Measurements from ENCODE around the gene SENP2. TPM values are rescaled to one million over a fixed set of nuclear protein-coding genes. Genes with fewer than 3 reads are reported as not detected.

The SENP2 gene
- total and polyA plus RNA-seq, 10 of the 15 experiments (the other 5 are each of a cell fraction or from before 2014, with no cell fraction given): 9.0 to 42.7 (median 25.1) TPM

DNA sequence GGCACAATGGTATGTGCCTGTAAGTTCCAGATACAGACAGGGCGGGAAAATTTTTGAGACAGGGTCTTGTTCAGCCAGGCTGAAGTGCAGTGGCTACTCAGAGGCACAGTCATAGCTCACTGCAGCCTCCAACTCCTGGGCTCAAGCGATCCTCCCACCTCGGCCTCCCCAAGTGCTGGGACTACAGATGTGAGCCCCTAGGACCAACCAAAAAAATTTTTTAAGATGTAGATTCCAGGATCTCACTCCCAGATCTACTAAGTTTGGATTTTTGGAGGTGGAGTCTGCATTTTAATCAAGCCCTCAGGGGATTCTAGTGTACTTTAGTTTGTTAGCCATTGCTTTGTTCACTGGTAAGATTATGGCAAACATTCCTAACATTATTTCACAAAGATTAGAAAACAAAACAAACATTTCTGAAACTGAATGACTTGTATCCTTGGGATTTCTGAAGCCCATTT is 36.4 kb upstream of the SENP2 start:
- Histone ChIP-seq H3K27ac (ENCODE audit: control insufficient read depth, insufficient read depth) (peak overlapping the region; percentile 53; the same call in 1 of the 2 replicates), H3K27me3 (replicated peaks in 1 of 2; ENCODE audit: control insufficient read depth in 2 of 2, insufficient read depth in 2 of 2, low read length in 1 of 2) (no peaks in the 10 kb centered on the region), H3K4me3 (no peak overlapping the region), H3K9me3 (replicated peaks; ENCODE audit: control insufficient read depth, insufficient read depth, low read length) (no peaks in the 10 kb centered on the region; the same call in 2 of the 3 replicates), H2AFZ (ENCODE audit: control insufficient read depth, low read depth, low read length) (no peak overlapping the region), H3K9ac (ENCODE audit: control insufficient read depth, insufficient read depth, low read length) (no peak overlapping the region), H3K79me2 (ENCODE audit: control insufficient read depth, insufficient read depth, low read length) (peaks cover 30% of the 10 kb centered on the region), H4K20me1 (ENCODE audit: control insufficient read depth, insufficient read depth) (no peaks in the 10 kb centered on the region), H3K4me1 (ENCODE audit: control insufficient read depth, insufficient read depth, low read length) (peaks cover 26% of the 10 kb centered on the region), H3K4me2 (ENCODE audit: control insufficient read depth, insufficient read depth) (peak overlapping the region; percentile 51), H3K36me3 (ENCODE audit: control insufficient read depth in 2 of 2, insufficient read depth in 2 of 2, low read length in 1 of 2) (no peaks in the 10 kb centered on the region)
- ATAC-seq (0 out of 3 replicates have a peak, but pooled peaks have one; percentile 1), DNase-seq (ENCODE audit: low read depth, low spot score) (no peak), FAIRE-seq (no peak)
- BruUV-seq (replicated peaks): no TSS peak
- TF ChIP-seq RB1 (IDR thresholded peaks at IDR 0.05; ENCODE audit: borderline replicate concordance) (no peak), ZNF217 (IDR thresholded peaks at IDR 0.05) (0 out of 2 replicates have a peak, but pooled peaks have one; percentile 58)
- ChIA-PET CTCF (interaction anchor here (1.6 to 5.2 kb wide), 2 partner anchors 8 to 12 kb away, joined by 4 to 36 read pairs; no protein-coding TSS in a partner anchor), RAD21 (ENCODE audit: unreplicated experiment) (interaction anchor here (1.4 kb wide), 1 partner anchor 9 kb away, joined by 3 read pairs; no protein-coding TSS in a partner anchor), SMC1A (ENCODE audit: uncharacterized antibody, unreplicated experiment) (no interaction called here), POLR2A (interaction anchor here (1.0 kb wide), 1 partner anchor 9 kb away, joined by 4 read pairs; no protein-coding TSS in a partner anchor)
- in situ Hi-C loops (cut with MboI): no loop called here
- WGBS (ENCODE audit: insufficient coverage, insufficient replicate concordance, low lambda C conversion rate, missing lambda C conversion rate): 92% methylated on average over 3 of the region's 3 CpGs
- intact Hi-C loops (cut with micrococcal nuclease; ENCODE audit: unreplicated experiment): loop anchor here (5.0 kb wide), 1 partner anchor 187 kb away; the partner anchor contains the start of gene MAP3K13

DNA sequence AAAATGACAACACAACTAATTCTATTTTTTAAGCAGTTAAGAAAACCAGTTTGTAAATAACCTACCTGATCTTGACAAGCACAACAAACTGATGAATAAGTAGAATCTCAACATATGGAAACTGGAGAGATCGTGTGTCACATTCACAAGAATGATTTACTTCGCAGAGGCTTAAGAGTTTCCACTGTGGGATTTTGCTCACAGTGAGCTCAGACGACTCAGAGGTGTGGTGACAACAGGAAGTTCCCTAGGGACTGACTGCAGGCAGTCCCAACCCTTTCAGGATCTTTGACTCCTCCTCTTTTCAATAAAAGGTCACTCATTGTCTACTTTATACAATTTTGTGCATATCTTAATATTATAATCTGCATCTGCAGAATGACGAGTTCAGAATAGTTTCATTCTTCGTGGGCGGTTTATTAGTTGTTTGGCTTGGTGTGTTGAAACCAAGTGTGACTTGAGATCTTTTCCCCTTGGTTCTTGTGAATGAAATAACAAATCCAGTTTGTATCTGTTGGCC is 33.7 kb upstream of the SENP2 start, which contains the start of gene LIPH:
Gene LIPH (minus strand): TSS at position 231 of the 520 bp plus-strand sequence. CDS start 117 bp downstream, at position 114.
- peak; percentile 61 for DNase-seq (ENCODE audit: low read depth, low spot score)
- peak; percentile 81 for ATAC-seq
- Histone ChIP-seq H3K9me3 (replicated peaks; ENCODE audit: control insufficient read depth, insufficient read depth, low read length) (no peaks in the 10 kb centered on the region; the same call in 2 of the 3 replicates), H3K4me2 (ENCODE audit: control insufficient read depth, insufficient read depth) (peak within 1 kb of the TSS; percentile 36), H4K20me1 (ENCODE audit: control insufficient read depth, insufficient read depth) (no peaks in the 10 kb centered on the region), H3K36me3 (ENCODE audit: control insufficient read depth in 2 of 2, insufficient read depth in 2 of 2, low read length in 1 of 2) (no peaks in the 10 kb centered on the region), H3K4me3 (peak within 1 kb of the TSS; percentile 65), H3K9ac (ENCODE audit: control insufficient read depth, insufficient read depth, low read length) (peak within 1 kb of the TSS; percentile 55), H3K27me3 (replicated peaks in 1 of 2; ENCODE audit: control insufficient read depth in 2 of 2, insufficient read depth in 2 of 2, low read length in 1 of 2) (no peaks in the 10 kb centered on the region), H3K79me2 (ENCODE audit: control insufficient read depth, insufficient read depth, low read length) (peaks cover 30% of the 10 kb centered on the region), H3K4me1 (ENCODE audit: control insufficient read depth, insufficient read depth, low read length) (peaks cover 17% of the 10 kb centered on the region), H3K27ac (ENCODE audit: control insufficient read depth, insufficient read depth) (peak within 1 kb of the TSS; percentile 68), H2AFZ (ENCODE audit: control insufficient read depth, low read depth, low read length) (peak within 1 kb of the TSS; percentile 70)
- peak; percentile 93 for FAIRE-seq
- ChIA-PET SMC1A (ENCODE audit: uncharacterized antibody, unreplicated experiment) (interaction anchor here (0.8 to 1.8 kb wide), 4 partner anchors 21 to 121 kb away, joined by 3 to 6 read pairs (median 3); no protein-coding TSS in a partner anchor), POLR2A (interaction anchor here (0.8 to 1.4 kb wide), 2 partner anchors 34 to 53 kb away, joined by 3 to 17 read pairs; partner anchors contain the start of genes SENP2 and TMEM41A), CTCF (interaction anchor here (1.2 to 3.2 kb wide), 3 partner anchors 20 to 188 kb away, joined by 3 to 11 read pairs (median 5); no protein-coding TSS in a partner anchor), RAD21 (ENCODE audit: unreplicated experiment) (interaction anchor here (0.5 kb wide), 1 partner anchor 254 kb away, joined by 3 read pairs; no protein-coding TSS in a partner anchor)
- BruUV-seq (replicated peaks): no TSS peak
- intact Hi-C loops (cut with micrococcal nuclease; ENCODE audit: unreplicated experiment) (loop anchor here (5.0 kb wide), 1 partner anchor 190 kb away; the partner anchor contains the start of gene MAP3K13), in situ Hi-C loops (cut with MboI) (no loop called here)
- WGBS (ENCODE audit: insufficient coverage, insufficient replicate concordance, low lambda C conversion rate, missing lambda C conversion rate): under 1% methylated on average over 6 of the region's 6 CpGs
- TF ChIP-seq CEBPB (IDR thresholded peaks at IDR 0.05; ENCODE audit: borderline replicate concordance in 1 of 2, low read depth in 2 of 2, low read length in 2 of 2) (no peak), PAX5 (IDR thresholded peaks at IDR 0.05; ENCODE audit: borderline replicate concordance, low read depth, low read length) (0 out of 2 replicates have a peak, but pooled peaks have one; percentile 27), NFIC (IDR thresholded peaks at IDR 0.05; ENCODE audit: low read depth, low read length) (0 out of 2 replicates have a peak, but pooled peaks have one; percentile 26)
- TF ChIP-seq, protein P1, sequence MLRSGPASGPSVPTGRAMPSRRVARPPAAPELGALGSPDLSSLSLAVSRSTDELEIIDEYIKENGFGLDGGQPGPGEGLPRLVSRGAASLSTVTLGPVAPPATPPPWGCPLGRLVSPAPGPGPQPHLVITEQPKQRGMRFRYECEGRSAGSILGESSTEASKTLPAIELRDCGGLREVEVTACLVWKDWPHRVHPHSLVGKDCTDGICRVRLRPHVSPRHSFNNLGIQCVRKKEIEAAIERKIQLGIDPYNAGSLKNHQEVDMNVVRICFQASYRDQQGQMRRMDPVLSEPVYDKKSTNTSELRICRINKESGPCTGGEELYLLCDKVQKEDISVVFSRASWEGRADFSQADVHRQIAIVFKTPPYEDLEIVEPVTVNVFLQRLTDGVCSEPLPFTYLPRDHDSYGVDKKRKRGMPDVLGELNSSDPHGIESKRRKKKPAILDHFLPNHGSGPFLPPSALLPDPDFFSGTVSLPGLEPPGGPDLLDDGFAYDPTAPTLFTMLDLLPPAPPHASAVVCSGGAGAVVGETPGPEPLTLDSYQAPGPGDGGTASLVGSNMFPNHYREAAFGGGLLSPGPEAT (IDR thresholded peaks at IDR 0.05; ENCODE audit: low read depth): peak; percentile 85; the same call in 1 of the 2 replicates
- TF ChIP-seq, protein P2, sequence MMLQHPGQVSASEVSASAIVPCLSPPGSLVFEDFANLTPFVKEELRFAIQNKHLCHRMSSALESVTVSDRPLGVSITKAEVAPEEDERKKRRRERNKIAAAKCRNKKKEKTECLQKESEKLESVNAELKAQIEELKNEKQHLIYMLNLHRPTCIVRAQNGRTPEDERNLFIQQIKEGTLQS (IDR thresholded peaks at IDR 0.05; ENCODE audit: borderline replicate concordance, extremely low read depth, low read depth, low read length): no peak
- TF ChIP-seq, protein P3, sequence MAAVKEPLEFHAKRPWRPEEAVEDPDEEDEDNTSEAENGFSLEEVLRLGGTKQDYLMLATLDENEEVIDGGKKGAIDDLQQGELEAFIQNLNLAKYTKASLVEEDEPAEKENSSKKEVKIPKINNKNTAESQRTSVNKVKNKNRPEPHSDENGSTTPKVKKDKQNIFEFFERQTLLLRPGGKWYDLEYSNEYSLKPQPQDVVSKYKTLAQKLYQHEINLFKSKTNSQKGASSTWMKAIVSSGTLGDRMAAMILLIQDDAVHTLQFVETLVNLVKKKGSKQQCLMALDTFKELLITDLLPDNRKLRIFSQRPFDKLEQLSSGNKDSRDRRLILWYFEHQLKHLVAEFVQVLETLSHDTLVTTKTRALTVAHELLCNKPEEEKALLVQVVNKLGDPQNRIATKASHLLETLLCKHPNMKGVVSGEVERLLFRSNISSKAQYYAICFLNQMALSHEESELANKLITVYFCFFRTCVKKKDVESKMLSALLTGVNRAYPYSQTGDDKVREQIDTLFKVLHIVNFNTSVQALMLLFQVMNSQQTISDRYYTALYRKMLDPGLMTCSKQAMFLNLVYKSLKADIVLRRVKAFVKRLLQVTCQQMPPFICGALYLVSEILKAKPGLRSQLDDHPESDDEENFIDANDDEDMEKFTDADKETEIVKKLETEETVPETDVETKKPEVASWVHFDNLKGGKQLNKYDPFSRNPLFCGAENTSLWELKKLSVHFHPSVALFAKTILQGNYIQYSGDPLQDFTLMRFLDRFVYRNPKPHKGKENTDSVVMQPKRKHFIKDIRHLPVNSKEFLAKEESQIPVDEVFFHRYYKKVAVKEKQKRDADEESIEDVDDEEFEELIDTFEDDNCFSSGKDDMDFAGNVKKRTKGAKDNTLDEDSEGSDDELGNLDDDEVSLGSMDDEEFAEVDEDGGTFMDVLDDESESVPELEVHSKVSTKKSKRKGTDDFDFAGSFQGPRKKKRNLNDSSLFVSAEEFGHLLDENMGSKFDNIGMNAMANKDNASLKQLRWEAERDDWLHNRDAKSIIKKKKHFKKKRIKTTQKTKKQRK (IDR thresholded peaks at IDR 0.05; ENCODE audit: low read depth, low read length): no peak

All from GM12878 (cell line).